Neural cell (in vitro differentiated cells): Measurements from ENCODE around the gene PRLHR. TPM values are rescaled to one million over a fixed set of nuclear protein-coding genes. Genes with fewer than 3 reads are reported as not detected.

ENCODE experiments used
- H2AFZ ChIP-seq: fragments of 200-600, 300-800 bp; sonication (generic), shearing (Covaris generic); 2 replicates; pipeline ENCODE4 v1.6.0; 2014; ENCODE audit warnings: low read depth, mild to moderate bottlenecking, antibody characterized with exemption, low read length, moderate library complexity
- H3F3A ChIP-seq: fragments of 200-600 bp; shearing (Covaris generic); 2 replicates; pipeline ENCODE4 v1.6.1; 2016; ENCODE audit warnings: mild to moderate bottlenecking, moderate library complexity, mixed read lengths, antibody characterized with exemption, low read length; ENCODE audit not compliant: insufficient read depth, poor library complexity, severe bottlenecking
- H3K27ac ChIP-seq: fragments of 200-600, 300-800 bp; sonication (generic), shearing (Covaris generic); 2 replicates; pipeline ENCODE4 v1.5.1; 2014; ENCODE audit warnings: mild to moderate bottlenecking, low read length, moderate library complexity
- H3K27me3 ChIP-seq: fragments of 300-800, 200-600 bp; sonication (generic), shearing (Covaris generic); 2 replicates; pipeline ENCODE4 v1.6.0; 2014; ENCODE audit warnings: mild to moderate bottlenecking, low read depth, low read length, moderate library complexity; ENCODE audit not compliant: insufficient read depth
- H3K36me3 ChIP-seq: fragments of 300-800, 200-600 bp; sonication (generic), shearing (Covaris generic); 2 replicates; pipeline ENCODE4 v1.5.1; 2014; ENCODE audit warnings: mild to moderate bottlenecking, antibody characterized with exemption, low read length, moderate library complexity; ENCODE audit not compliant: insufficient read depth
- H3K4me2 ChIP-seq: fragments of 300-800, 200-600 bp; sonication (generic), shearing (Covaris generic); 2 replicates; pipeline ENCODE4 v1.6.0; 2014; ENCODE audit warnings: mild to moderate bottlenecking, low read length
- H3K4me3 ChIP-seq: fragments of 300-800, 200-600 bp; sonication (generic), shearing (Covaris generic); 2 replicates; pipeline ENCODE4 v1.5.1; 2014; ENCODE audit warnings: mild to moderate bottlenecking, low read length, moderate library complexity
- H3K79me2 ChIP-seq: fragments of 200-600 bp; shearing (Covaris generic); replicated peaks from 2 replicates; pipeline ENCODE4 v1.6.0; 2014; ENCODE audit warnings: mild to moderate bottlenecking, low read length, moderate library complexity; ENCODE audit not compliant: insufficient read depth
- H3K9ac ChIP-seq: fragments of 300-800, 200-600 bp; sonication (generic), shearing (Covaris generic); 2 replicates; pipeline ENCODE4 v1.6.1; 2016; ENCODE audit warnings: mild to moderate bottlenecking, low read length, mixed read lengths
- H3K9me2 ChIP-seq: fragments of 200-600 bp; shearing (Covaris generic); 2 replicates; pipeline ENCODE4 v1.6.1; 2016; ENCODE audit warnings: mild to moderate bottlenecking, low read length, mixed read lengths; ENCODE audit not compliant: insufficient read depth
- H3K9me3 ChIP-seq: fragments of 200-600, 300-800 bp; sonication (generic), shearing (Covaris generic); 2 replicates; pipeline ENCODE4 v1.6.1; 2016; ENCODE audit warnings: mild to moderate bottlenecking, mixed run types, low read length, moderate library complexity, mixed read lengths
- H4K20me1 ChIP-seq: fragments of 200-600 bp; shearing (Covaris generic); 2 replicates; pipeline ENCODE4 v1.6.1; 2016; ENCODE audit warnings: mild to moderate bottlenecking, mixed run types; ENCODE audit not compliant: insufficient read depth
- CTCF ChIP-seq: fragments of 450-650 bp; IDR thresholded peaks from 2 replicates; pipeline ENCODE4 v1.5.1; 2014; ENCODE audit warnings: antibody characterized with exemption, mild to moderate bottlenecking, moderate library complexity; ENCODE audit not compliant: poor library complexity, severe bottlenecking
- EP300 ChIP-seq: fragments of 450-650 bp; conservative IDR thresholded peaks from 2 replicates; pipeline ENCODE4 v1.6.1; 2014; ENCODE audit warnings: antibody characterized with exemption, mild to moderate bottlenecking, moderate library complexity; ENCODE audit not compliant: poor library complexity, severe bottlenecking
- MXI1 ChIP-seq: fragments of 450-650 bp; conservative IDR thresholded peaks from 2 replicates; pipeline ENCODE4 v1.6.1; 2014; ENCODE audit warnings: antibody characterized with exemption, mild to moderate bottlenecking; ENCODE audit not compliant: poor library complexity, severe bottlenecking
- RAD21 ChIP-seq: fragments of 450-650 bp; conservative IDR thresholded peaks from 2 replicates; pipeline ENCODE4 v1.6.1; 2014; ENCODE audit warnings: antibody characterized with exemption, mild to moderate bottlenecking, moderate library complexity
- REST ChIP-seq: IDR thresholded peaks from 2 replicates; pipeline ENCODE4 v1.6.1; 2012; ENCODE audit warnings: borderline replicate concordance
- SMC3 ChIP-seq: fragments of 450-650 bp; conservative IDR thresholded peaks from 2 replicates; pipeline ENCODE4 v1.6.1; 2014; ENCODE audit warnings: antibody characterized with exemption, mild to moderate bottlenecking, moderate library complexity; ENCODE audit not compliant: poor library complexity
- polyA plus RNA-seq: library from polyadenylated mRNA; depleted of rRNA; stranded (reverse); fragments of >200 nt; gene quantifications from 2 replicates; pipeline ENCODE4 v1.2.3, GENCODE V29; 2014

The PRLHR gene
- polyA plus RNA-seq, 1 donor from 2014 or later: 0.20 TPM

GRCh38 chr10:118564652-118565051 is 30.8 kb downstream of the PRLHR start:
- Histone ChIP-seq H3K9me3 (no peaks in the 10 kb centered on the region), H3K27me3 (no peaks in the 10 kb centered on the region), H3K4me3 (no peak overlapping the region), H4K20me1 (no peaks in the 10 kb centered on the region), H2AFZ (no peak overlapping the region), H3K9ac (no peak overlapping the region), H3K9me2 (no peaks in the 10 kb centered on the region), H3K36me3 (no peaks in the 10 kb centered on the region), H3K79me2 (no peaks in the 10 kb centered on the region), H3K4me2 (no peak overlapping the region), H3F3A (no peaks in the 10 kb centered on the region), H3K27ac (no peak overlapping the region)
- TF ChIP-seq REST (no peak), MXI1 (no peak), CTCF (peak; percentile 55), RAD21 (peak; percentile 58), SMC3 (peak; percentile 51)

- H2AFZ ChIP-seq: no peak overlapping the region
- H3K9me2 ChIP-seq: no peaks in the 10 kb centered on the region
Measured at GRCh38 chr10:118564114-118564513, 31.3 kb downstream of the PRLHR start.

More at GRCh38 chr10:118564114-118564513, 31.3 kb downstream of the PRLHR start:
- H3K4me2 ChIP-seq: no peak overlapping the region
- H3K4me3 ChIP-seq: no peak overlapping the region
- no peaks in the 10 kb centered on the region for H3K9me3 ChIP-seq
- no peaks in the 10 kb centered on the region for H3K36me3 ChIP-seq
- H4K20me1 ChIP-seq: no peaks in the 10 kb centered on the region
- no peaks in the 10 kb centered on the region for H3F3A ChIP-seq
- no peak overlapping the region for H3K27ac ChIP-seq
- no peak overlapping the region for H3K9ac ChIP-seq
- no peak for TF ChIP-seq EP300
- TF ChIP-seq REST: no peak
- no peak for TF ChIP-seq SMC3
- H3K79me2 ChIP-seq: no peaks in the 10 kb centered on the region
- H3K27me3 ChIP-seq: no peaks in the 10 kb centered on the region
